Hepatocyte (in vitro differentiated cells): ENCODE measurements around the gene KIRREL3. TPM values are rescaled to one million over a fixed set of nuclear protein-coding genes. Genes with fewer than 3 reads are reported as not detected.

Source experiments
- DNase-seq: peaks from one replicate; pipeline ENCODE4 v3.0.0-alpha.2; 2016; ENCODE audit warnings: low spot score
- H2AFZ ChIP-seq: fragments of 200-600 bp; sonication (generic); 2 replicates; pipeline ENCODE4 v1.6.0; 2016; ENCODE audit warnings: antibody characterized with exemption, mild to moderate bottlenecking
- H3K27ac ChIP-seq: fragments of 200-600 bp; sonication (generic); 2 replicates; pipeline ENCODE4 v1.5.1; 2016; ENCODE audit warnings: mild to moderate bottlenecking
- H3K27me3 ChIP-seq: fragments of 200-600 bp; sonication (generic); 2 replicates; pipeline ENCODE4 v1.6.1; 2016
- H3K36me3 ChIP-seq: fragments of 200-600 bp; sonication (generic); replicated peaks from 2 replicates; pipeline ENCODE4 v1.5.1; 2016; ENCODE audit warnings: low read depth; ENCODE audit not compliant: insufficient read depth
- H3K4me1 ChIP-seq: fragments of 200-600 bp; sonication (generic); 2 replicates; pipeline ENCODE4 v1.5.1; 2016; ENCODE audit warnings: mild to moderate bottlenecking, moderate library complexity; ENCODE audit not compliant: insufficient read depth
- H3K4me2 ChIP-seq: fragments of 200-600 bp; sonication (generic); 2 replicates; pipeline ENCODE4 v1.6.0; 2016
- H3K4me3 ChIP-seq: fragments of 200-600 bp; sonication (generic); 2 replicates; pipeline ENCODE4 v1.5.1; 2016; ENCODE audit warnings: mild to moderate bottlenecking
- H3K79me2 ChIP-seq: fragments of 200-600 bp; sonication (generic); 2 replicates; pipeline ENCODE4 v1.6.0; 2017; ENCODE audit warnings: mild to moderate bottlenecking
- H3K9me2 ChIP-seq: fragments of 200-600 bp; sonication (generic); replicated peaks from 2 replicates; pipeline ENCODE4 v1.6.0; 2017; ENCODE audit warnings: mild to moderate bottlenecking; ENCODE audit not compliant: insufficient read depth
- H3K9me3 ChIP-seq: fragments of 200-600 bp; sonication (generic); 2 replicates; pipeline ENCODE4 v1.5.1; 2016; ENCODE audit warnings: low read depth, mild to moderate bottlenecking
- H4K20me1 ChIP-seq: fragments of 200-600 bp; sonication (generic); 2 replicates; pipeline ENCODE4 v1.6.0; 2016; ENCODE audit warnings: mild to moderate bottlenecking; ENCODE audit not compliant: insufficient read depth, poor library complexity, severe bottlenecking
- CTCF ChIP-seq: fragments of 200-600 bp; sonication (generic); IDR thresholded peaks from 2 replicates; pipeline ENCODE4 v1.5.1; 2016; ENCODE audit warnings: antibody characterized with exemption, mild to moderate bottlenecking; ENCODE audit not compliant: poor library complexity
- EZH2 ChIP-seq: fragments of 200-600 bp; sonication (generic); IDR thresholded peaks from 2 replicates; pipeline ENCODE4 v1.6.1; 2016; ENCODE audit warnings: antibody characterized with exemption, mild to moderate bottlenecking, borderline replicate concordance
- EZH2phosphoT487 ChIP-seq: fragments of 200-600 bp; sonication (generic); IDR thresholded peaks from one replicate; pipeline ENCODE4 v1.6.1; 2018; ENCODE audit warnings: antibody characterized with exemption, mild to moderate bottlenecking, low read depth, moderate library complexity; ENCODE audit not compliant: unreplicated experiment, severe bottlenecking
- WGBS: methylation state at CpG from one replicate; pipeline ENCODE4 v1.1.6; 2016; ENCODE audit warnings: low lambda C conversion rate; ENCODE audit errors: missing lambda C conversion rate; 5-methylcytosine and 5-hydroxymethylcytosine counted together
- polyA plus RNA-seq: library from polyadenylated mRNA; unstranded; fragments of >200 nt; fragmentation: Nextera tagmentation; extraction: Ambion mirVana; gene quantifications from 2 replicates; pipeline ENCODE4 v1.2.1, GENCODE V29; 2016
- total RNA-seq: library from RNA; depleted of rRNA; stranded (reverse); fragments of >200 nt; gene quantifications from 2 replicates; pipeline ENCODE4 v1.2.3, GENCODE V29; 2014

The KIRREL3 gene
- total and polyA plus RNA-seq, 2 experiments from 2014 or later: 0.33 to 0.86 TPM

DNA sequence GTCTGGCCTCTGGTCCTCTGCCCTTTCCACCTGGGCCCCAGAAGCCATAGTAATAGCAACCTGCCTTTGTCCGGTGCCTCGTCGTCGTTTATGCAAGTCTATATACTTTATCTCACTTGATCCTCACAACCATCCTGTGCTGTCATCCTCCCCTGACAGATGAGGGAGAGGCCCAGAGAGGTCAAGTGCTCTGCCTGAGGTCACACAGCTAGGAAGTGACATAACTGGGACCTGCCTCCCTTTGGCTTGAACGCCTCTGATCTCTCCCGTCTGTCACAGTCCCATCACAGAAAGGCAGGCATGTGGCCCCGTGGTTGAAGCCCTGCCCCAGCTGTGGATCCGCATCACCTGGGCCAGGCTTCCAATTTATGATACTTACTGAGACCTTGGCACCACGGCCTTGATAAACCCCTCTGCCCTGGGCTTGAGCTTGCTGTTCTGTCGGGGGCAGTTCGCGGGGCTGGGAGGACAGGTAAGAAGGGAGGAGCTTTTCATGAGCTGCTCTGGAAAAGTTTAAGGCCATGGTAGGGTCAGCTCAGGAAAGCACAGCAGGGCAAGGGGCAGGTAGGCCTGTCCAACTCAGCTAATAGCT lies 398.1 kb downstream of the KIRREL3 start:
- Histone ChIP-seq H3K79me2 (no peaks in the 10 kb centered on the region), H3K4me1 (no peaks in the 10 kb centered on the region), H3K9me2 (no peaks in the 10 kb centered on the region), H2AFZ (no peak overlapping the region), H3K4me2 (no peak overlapping the region), H3K4me3 (no peak overlapping the region), H4K20me1 (no peaks in the 10 kb centered on the region), H3K9me3 (no peaks in the 10 kb centered on the region), H3K36me3 (no peaks in the 10 kb centered on the region), H3K27me3 (peaks cover 30% of the 10 kb centered on the region), H3K27ac (no peak overlapping the region)
- WGBS: 89% methylated on average over 12 of the region's 12 CpGs
- no peak for DNase-seq
- TF ChIP-seq EZH2 (no peak), EZH2phosphoT487 (no peak), CTCF (no peak)

DNA sequence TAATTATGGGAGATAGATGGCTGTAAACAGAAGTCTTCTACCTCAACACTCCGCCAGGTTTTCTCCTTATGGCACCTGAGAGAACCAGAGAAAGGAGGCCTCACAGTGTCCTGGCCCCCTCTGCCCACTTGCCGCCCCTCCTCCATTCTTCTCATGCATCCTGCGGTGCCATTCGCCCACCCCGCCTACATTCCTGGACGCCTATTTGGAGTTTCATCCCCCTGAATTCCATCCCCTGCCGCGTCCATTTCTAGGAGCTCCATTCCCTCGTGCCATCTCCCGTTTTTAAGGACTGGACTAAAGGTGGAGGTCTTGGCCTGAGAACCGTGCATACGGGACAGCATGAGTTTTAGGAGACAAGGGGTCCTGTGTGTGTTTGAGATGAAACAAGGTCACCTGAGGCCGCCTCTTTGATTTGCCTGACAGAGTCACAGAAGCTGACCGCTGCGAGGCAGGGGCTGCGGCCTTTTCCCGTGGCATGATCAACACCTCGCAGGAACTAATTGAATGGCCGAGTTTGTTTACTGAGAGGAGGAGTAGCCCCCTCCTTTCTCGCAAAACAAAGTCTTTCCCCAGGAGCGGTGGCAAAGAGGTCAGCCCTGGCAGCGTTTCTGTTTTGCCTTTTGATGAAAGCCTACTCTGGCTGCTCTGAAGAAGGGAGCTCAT lies 398.9 kb downstream of the KIRREL3 start:
- Histone ChIP-seq H3K9me3 (no peaks in the 10 kb centered on the region), H3K4me1 (no peaks in the 10 kb centered on the region), H2AFZ (no peak overlapping the region), H3K9me2 (no peaks in the 10 kb centered on the region), H3K4me2 (no peak overlapping the region), H3K27me3 (peaks cover 26% of the 10 kb centered on the region), H3K79me2 (no peaks in the 10 kb centered on the region), H3K27ac (no peak overlapping the region), H4K20me1 (no peaks in the 10 kb centered on the region), H3K4me3 (no peak overlapping the region), H3K36me3 (no peaks in the 10 kb centered on the region)
- 46% methylated on average over 22 of the region's 22 CpGs for WGBS
- TF ChIP-seq EZH2phosphoT487 (no peak), EZH2 (no peak), CTCF (no peak)
- DNase-seq: no peak

DNA sequence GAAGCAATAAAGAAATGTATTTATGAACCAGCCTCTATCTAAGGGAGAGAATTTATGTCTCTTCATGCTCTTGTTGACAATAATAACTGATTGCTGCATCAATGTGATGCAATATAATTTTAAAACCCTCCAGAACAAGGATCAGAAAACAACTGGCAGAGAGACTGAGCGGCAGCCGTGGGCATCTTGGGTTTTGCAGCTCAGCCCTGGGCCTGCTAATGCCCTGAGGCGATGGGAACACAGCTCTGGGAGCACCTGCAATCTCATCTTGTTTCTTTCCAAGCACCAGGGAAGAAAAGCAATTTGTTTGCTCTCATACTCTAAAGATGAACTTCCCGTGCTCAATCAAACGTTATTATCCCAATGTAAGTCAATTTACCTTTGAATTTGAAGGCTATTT lies 399.4 kb downstream of the KIRREL3 start:
- TF ChIP-seq EZH2 (no peak), EZH2phosphoT487 (no peak)
- no peak overlapping the region for H3K27ac ChIP-seq
- no peaks in the 10 kb centered on the region for H3K4me1 ChIP-seq
- H3K79me2 ChIP-seq: no peaks in the 10 kb centered on the region
- DNase-seq: no peak
- H4K20me1 ChIP-seq: no peaks in the 10 kb centered on the region
- H3K9me3 ChIP-seq: no peaks in the 10 kb centered on the region
- H3K36me3 ChIP-seq: no peaks in the 10 kb centered on the region
- H3K9me2 ChIP-seq: no peaks in the 10 kb centered on the region
- H3K27me3 ChIP-seq: peaks cover 21% of the 10 kb centered on the region
- WGBS: 71% methylated on average over 5 of the region's 5 CpGs
- no peak overlapping the region for H3K4me3 ChIP-seq
- no peak overlapping the region for H3K4me2 ChIP-seq
- H2AFZ ChIP-seq: no peak overlapping the region

- no peaks in the 10 kb centered on the region for H3K79me2 ChIP-seq
- H3K4me1 ChIP-seq: no peaks in the 10 kb centered on the region
- no peaks in the 10 kb centered on the region for H3K36me3 ChIP-seq
- no peaks in the 10 kb centered on the region for H3K9me2 ChIP-seq
- H3K27ac ChIP-seq: no peak overlapping the region
- H3K27me3 ChIP-seq: peaks cover 12% of the 10 kb centered on the region
- H3K4me2 ChIP-seq: no peak overlapping the region
- H3K4me3 ChIP-seq: no peak overlapping the region
- no peak for TF ChIP-seq CTCF
- TF ChIP-seq EZH2: no peak
- no peak for TF ChIP-seq EZH2phosphoT487
- 83% methylated on average over 7 of the region's 7 CpGs for WGBS
- H3K9me3 ChIP-seq: no peaks in the 10 kb centered on the region
- H2AFZ ChIP-seq: no peak overlapping the region
- no peaks in the 10 kb centered on the region for H4K20me1 ChIP-seq
- no peak for DNase-seq
These were observed 401.2 kb downstream of the KIRREL3 start for GRCh38 chr11:126599217-126599897.
